NCI-H1105 treated with DMSO at 0.1 percent for 48 hours (cell line): ENCODE results near the gene TBC1D9.

Source experiments
- DNase-seq: peaks from one replicate; lab custom pipeline; 2025; lab: John Stamatoyannopoulos, UW

TBC1D9 gene

GRCh38 chr4:140648716-140649308, 107.4 kb downstream of the TBC1D9 start:
- no peak for DNase-seq

GRCh38 chr4:140645614-140646412, 110.4 kb downstream of the TBC1D9 start:
- peak; percentile 23 for DNase-seq

GRCh38 chr4:140645196-140645595, 111.0 kb downstream of the TBC1D9 start:
- DNase-seq, result no peak

- DNase-seq, result no peak
Measured at GRCh38 chr4:140644470-140645185, 111.6 kb downstream of the TBC1D9 start.

- no peak for DNase-seq
Measured at GRCh38 chr4:140643571-140644055, 112.6 kb downstream of the TBC1D9 start.

- DNase-seq, result no peak
Measured at GRCh38 chr4:140642674-140643437, 113.3 kb downstream of the TBC1D9 start.

GRCh38 chr4:140641789-140642439, 114.3 kb downstream of the TBC1D9 start:
- DNase-seq, result no peak

- DNase-seq, result no peak
Measured at GRCh38 chr4:140641105-140641555, 115.1 kb downstream of the TBC1D9 start.

- no peak for DNase-seq
Measured at GRCh38 chr4:140640150-140640748, 115.9 kb downstream of the TBC1D9 start.

- no peak for DNase-seq
Measured at GRCh38 chr4:140639066-140639465, 117.1 kb downstream of the TBC1D9 start.

- DNase-seq, result no peak
Measured at GRCh38 chr4:140637836-140638235, 118.3 kb downstream of the TBC1D9 start.

- DNase-seq, result no peak
Measured at GRCh38 chr4:140635606-140636005, 120.6 kb downstream of the TBC1D9 start.

GRCh38 chr4:140633951-140634350, 122.2 kb downstream of the TBC1D9 start:
- no peak for DNase-seq

- DNase-seq, result no peak
Measured at GRCh38 chr4:140633124-140633523, 123.1 kb downstream of the TBC1D9 start.

GRCh38 chr4:140630246-140630645, 125.9 kb downstream of the TBC1D9 start:
- no peak for DNase-seq

- DNase-seq, result no peak
Measured at GRCh38 chr4:140628016-140628415, 128.2 kb downstream of the TBC1D9 start.

GRCh38 chr4:140626661-140627376, 129.4 kb downstream of the TBC1D9 start:
- DNase-seq, result peak; percentile 33

- DNase-seq, result no peak
Measured at GRCh38 chr4:140622333-140622958, 133.7 kb downstream of the TBC1D9 start.

GRCh38 chr4:140621161-140621560, 135.0 kb downstream of the TBC1D9 start:
- no peak for DNase-seq
